Retinal pigment epithelial cell (primary cell): ENCODE results near the gene ARL16.
A peak's percentile ranks its signal among the peaks of the same experiment; 100 is the strongest.

Experiments
- DNase-seq: peaks from one replicate; pipeline ENCODE4 v3.0.0-alpha.2; 2010; ENCODE audit warnings: low read depth
- H3K4me3 ChIP-seq: 2 replicates; pipeline ENCODE4 v1.5.1; 2011; ENCODE audit warnings: mild to moderate bottlenecking, low read length, control low read depth, moderate library complexity
- TF ChIP-seq, protein P1 (sequence below): conservative IDR thresholded peaks from 2 replicates; pipeline ENCODE4 v1.5.1; 2011; ENCODE audit warnings: low read depth, low read length, control low read depth, inconsistent platforms

ARL16 gene

DNA sequence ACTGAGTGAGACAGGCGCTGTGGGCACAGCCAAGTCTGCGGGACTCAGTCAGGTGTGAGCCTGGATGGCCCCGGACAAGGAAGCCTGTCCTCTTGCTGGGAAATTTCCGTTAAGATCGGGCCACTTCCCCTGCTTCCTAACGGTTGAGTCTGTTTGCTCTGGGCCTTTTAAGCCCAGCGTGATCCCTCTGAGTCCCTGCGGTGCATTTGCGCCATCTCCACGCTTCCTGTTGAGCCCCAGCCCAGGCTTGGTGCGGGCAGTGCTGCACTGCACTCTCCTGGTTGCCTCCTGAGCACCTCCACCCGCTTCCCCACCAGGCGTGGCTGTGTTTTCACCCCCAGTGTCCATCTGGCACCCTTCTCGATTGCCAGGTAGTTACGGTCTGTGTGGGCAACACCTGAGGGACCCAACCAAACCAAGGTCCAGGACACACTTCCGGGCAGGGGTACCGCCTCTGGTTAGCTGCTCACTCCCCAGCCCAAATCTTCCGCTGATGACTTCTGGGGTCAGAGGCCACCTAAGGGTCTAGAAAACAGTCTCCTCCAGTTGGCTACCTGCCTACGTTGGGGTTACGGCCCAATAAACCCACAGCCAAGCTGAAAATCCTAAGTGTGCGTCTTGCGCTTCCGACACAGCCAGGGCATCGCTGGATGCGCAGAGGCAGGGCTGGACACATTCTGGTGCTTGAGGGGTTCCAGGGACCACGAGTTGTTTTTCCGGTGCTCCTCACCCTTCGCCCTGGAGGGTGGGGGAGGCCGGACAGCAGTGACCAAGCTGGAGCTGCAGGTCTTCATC, 27.1 kb upstream of the ARL16 start:
- DNase-seq, result no peak
- TF ChIP-seq, protein P1, sequence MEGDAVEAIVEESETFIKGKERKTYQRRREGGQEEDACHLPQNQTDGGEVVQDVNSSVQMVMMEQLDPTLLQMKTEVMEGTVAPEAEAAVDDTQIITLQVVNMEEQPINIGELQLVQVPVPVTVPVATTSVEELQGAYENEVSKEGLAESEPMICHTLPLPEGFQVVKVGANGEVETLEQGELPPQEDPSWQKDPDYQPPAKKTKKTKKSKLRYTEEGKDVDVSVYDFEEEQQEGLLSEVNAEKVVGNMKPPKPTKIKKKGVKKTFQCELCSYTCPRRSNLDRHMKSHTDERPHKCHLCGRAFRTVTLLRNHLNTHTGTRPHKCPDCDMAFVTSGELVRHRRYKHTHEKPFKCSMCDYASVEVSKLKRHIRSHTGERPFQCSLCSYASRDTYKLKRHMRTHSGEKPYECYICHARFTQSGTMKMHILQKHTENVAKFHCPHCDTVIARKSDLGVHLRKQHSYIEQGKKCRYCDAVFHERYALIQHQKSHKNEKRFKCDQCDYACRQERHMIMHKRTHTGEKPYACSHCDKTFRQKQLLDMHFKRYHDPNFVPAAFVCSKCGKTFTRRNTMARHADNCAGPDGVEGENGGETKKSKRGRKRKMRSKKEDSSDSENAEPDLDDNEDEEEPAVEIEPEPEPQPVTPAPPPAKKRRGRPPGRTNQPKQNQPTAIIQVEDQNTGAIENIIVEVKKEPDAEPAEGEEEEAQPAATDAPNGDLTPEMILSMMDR, result no peak
- peak overlapping the region; percentile 27 for H3K4me3 ChIP-seq

GRCh38 chr17:81708739-81709185, 25.2 kb upstream of the ARL16 start:
- no peak overlapping the region for H3K4me3 ChIP-seq
- TF ChIP-seq, protein P1, result no peak
- DNase-seq, result no peak

DNA sequence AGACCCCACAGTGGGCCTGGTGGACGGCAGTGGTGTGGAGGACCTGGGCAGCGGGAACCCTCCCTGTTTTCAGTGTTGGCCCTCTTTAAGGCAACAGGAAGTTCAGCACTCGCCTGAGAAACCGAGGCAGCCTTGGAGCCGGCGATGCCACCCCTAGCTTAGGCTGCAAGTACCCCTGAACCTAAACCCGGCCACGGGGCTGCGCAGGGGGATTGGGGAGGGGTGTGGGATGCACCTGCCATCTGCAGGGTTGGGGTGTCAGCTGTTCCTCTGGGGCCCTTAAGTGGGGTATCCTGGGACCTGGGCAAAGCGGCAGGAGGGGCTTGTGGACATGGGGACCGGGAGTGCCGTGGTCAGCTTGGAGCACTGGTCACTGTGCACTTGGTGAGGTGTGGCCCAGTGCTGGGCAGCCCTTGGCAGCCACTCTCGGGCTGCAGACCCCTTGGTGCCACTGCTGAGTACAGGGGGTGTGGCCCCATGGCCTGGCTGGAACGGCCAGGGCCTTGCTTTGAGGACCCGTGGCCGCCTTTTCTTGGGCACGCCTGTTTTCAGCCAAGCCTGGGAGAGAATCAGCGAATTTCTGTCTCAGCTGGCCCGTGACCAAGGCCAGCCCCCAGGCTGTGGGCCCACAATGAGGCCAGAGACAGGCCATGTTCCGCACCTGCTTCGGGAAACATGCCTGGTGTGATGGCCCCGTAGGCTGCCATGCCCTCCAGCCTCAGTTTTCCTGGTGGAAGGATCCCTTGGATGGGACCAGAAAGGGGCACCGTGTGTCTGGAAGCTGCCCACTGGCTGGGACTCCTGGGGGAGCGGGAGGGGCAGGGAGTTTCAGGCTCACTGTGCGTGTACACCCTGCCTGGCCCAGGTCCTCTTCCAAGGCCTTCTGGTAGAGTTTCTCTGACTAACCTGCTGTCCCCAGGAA, 24.4 kb upstream of the ARL16 start:
- no peak overlapping the region for H3K4me3 ChIP-seq
- DNase-seq, result no peak
- TF ChIP-seq, protein P1, result no peak

DNA sequence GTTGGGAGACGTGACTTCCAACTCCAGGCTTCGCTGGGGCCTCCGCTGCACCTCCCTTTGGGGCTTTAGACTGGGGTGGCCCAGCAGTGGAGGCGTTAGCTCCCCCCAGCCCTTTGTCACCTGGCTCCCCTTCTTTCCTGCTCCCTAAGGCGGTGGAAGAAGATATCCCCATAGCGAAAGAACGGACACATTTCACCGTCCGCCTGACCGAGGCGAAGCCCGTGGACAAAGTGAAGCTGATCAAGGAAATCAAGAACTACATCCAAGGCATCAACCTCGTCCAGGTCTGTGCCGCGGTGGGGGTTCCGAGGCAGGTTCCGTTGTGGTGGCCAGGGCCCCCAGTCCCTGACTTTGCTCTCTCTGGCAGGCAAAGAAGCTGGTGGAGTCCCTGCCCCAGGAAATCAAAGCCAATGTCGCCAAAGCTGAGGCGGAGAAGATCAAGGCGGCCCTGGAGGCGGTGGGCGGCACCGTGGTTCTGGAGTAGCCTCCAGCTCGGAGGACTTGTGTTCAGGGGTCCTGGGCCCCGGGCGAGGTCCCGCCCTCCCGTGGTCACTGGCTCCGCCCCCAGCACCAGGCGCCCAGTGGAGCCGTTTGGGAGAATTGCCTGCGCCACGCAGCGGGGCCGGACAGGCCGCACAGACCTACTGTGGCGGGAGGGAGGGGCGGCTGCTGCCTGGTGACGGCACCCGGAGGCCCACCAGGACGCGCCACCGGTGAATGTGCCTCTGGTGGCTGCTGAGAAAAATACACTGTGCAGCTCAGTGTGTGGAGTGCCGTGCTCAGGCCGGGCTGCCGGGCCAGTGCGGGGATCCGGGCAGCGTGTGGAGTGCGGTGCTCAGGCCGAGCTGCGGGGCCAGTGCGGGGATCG, 23.4 kb upstream of the ARL16 start:
- no peak overlapping the region for H3K4me3 ChIP-seq
- DNase-seq, result no peak
- TF ChIP-seq, protein P1, result no peak

GRCh38 chr17:81706232-81706611, 22.6 kb upstream of the ARL16 start:
- H3K4me3 ChIP-seq, result no peak overlapping the region
- TF ChIP-seq, protein P1, result no peak
- no peak for DNase-seq

DNA sequence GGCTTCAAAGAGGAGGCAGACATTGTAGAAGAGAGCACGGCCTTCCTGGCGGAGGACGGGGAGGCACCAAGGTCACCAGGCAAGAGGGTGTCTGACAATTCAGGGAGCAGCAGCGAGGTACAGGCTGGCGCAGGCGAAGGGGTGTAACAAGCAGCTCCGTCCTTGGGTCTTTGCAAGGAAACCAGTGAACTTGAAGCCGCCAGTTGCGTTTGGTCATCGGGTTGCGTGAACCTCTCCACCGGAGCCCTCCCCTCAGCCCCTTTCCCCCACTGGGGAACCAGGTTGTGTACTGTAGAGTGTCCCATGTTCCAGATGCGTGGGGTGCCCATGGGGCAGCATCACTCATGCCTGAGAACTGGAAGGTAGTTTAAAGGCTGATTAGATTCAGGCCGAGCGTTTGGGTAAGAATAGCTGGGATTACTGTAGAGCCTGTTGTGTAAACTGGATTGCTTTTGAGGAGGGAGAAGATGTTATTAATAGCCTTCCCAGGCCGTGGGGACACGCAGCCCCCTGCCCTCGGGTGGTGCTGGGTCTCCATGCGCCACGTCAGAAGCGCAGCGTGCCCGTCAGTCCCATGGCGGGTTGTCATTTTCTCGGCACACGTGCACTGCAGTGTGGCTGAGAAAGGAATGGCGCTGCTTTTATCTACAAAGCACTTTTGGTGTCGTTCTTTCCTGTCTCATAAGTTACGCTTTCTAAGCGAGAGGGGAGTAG, 22.1 kb upstream of the ARL16 start:
- DNase-seq, result no peak
- no peak overlapping the region for H3K4me3 ChIP-seq
- TF ChIP-seq, protein P1, result no peak
